Retinal pigment epithelial cell (primary cell): ENCODE results near the gene KCNT1.

Experiments used
- DNase-seq: peaks from one replicate; pipeline ENCODE4 v3.0.0-alpha.2; 2010; ENCODE audit warnings: low read depth
- H3K4me3 ChIP-seq: 2 replicates; pipeline ENCODE4 v1.5.1; 2011; ENCODE audit warnings: mild to moderate bottlenecking, low read length, control low read depth, moderate library complexity
- CTCF ChIP-seq: conservative IDR thresholded peaks from 2 replicates; pipeline ENCODE4 v1.5.1; 2011; ENCODE audit warnings: low read depth, low read length, control low read depth, inconsistent platforms

Gene KCNT1

GRCh38 chr9:135745686-135746324 is 43.8 kb downstream of the KCNT1 start:
- TF ChIP-seq CTCF = no peak
- H3K4me3 ChIP-seq = no peak overlapping the region
- no peak for DNase-seq

GRCh38 chr9:135746565-135746964 is 44.6 kb downstream of the KCNT1 start:
- TF ChIP-seq CTCF = no peak
- no peak overlapping the region for H3K4me3 ChIP-seq
- no peak for DNase-seq

- TF ChIP-seq CTCF = no peak
- H3K4me3 ChIP-seq = no peak overlapping the region
Measured at GRCh38 chr9:135747311-135747710, 45.3 kb downstream of the KCNT1 start.

GRCh38 chr9:135748676-135749075 is 46.7 kb downstream of the KCNT1 start:
- DNase-seq = no peak
- no peak overlapping the region for H3K4me3 ChIP-seq
- TF ChIP-seq CTCF = no peak

More at GRCh38 chr9:135747311-135747710, 45.3 kb downstream of the KCNT1 start:
- no peak for DNase-seq

- DNase-seq = no peak
- H3K4me3 ChIP-seq = no peak overlapping the region
- TF ChIP-seq CTCF = no peak
Measured at GRCh38 chr9:135749171-135750045, 47.4 kb downstream of the KCNT1 start.

- H3K4me3 ChIP-seq = no peak overlapping the region
- no peak for TF ChIP-seq CTCF
- DNase-seq = no peak
Measured at GRCh38 chr9:135750786-135751185, 48.8 kb downstream of the KCNT1 start.
